PFSK-1 (cell line): ENCODE data around the gene HMGCLL1.

Source experiments
- FOXP2 ChIP-seq: optimal IDR thresholded peaks from 2 replicates; pipeline ENCODE3; 2011; ENCODE audit warnings: borderline replicate concordance, control low read depth, inconsistent platforms; ENCODE audit not compliant: insufficient read depth; ENCODE audit errors: extremely low read length, extremely low read depth
- POLR2AphosphoS5 ChIP-seq: IDR thresholded peaks from 2 replicates; pipeline ENCODE4 v1.6.1; 2012; ENCODE audit warnings: low read depth, mild to moderate bottlenecking, control low read depth, low read length, moderate library complexity
- SIN3A ChIP-seq: IDR thresholded peaks from 2 replicates; pipeline ENCODE4 v1.6.1; 2012; ENCODE audit warnings: mild to moderate bottlenecking, low read length, moderate library complexity, borderline replicate concordance; ENCODE audit not compliant: insufficient read depth
- TAF1 ChIP-seq: IDR thresholded peaks from 2 replicates; pipeline ENCODE4 v1.6.1; 2012; ENCODE audit warnings: low read length, control low read depth, borderline replicate concordance; ENCODE audit not compliant: insufficient read depth
- TF ChIP-seq, protein P1 (sequence below), 2 experiments: IDR thresholded peaks; 2 replicates each; pipeline versions ENCODE4 v1.6.1 to v1.8.0; 2011 to 2012; ENCODE audit warnings: low read depth in 2 of 2, low read length in 2 of 2, control low read depth in 1 of 2, inconsistent platforms in 1 of 2, mild to moderate bottlenecking in 1 of 2, moderate library complexity in 1 of 2; ENCODE audit not compliant: insufficient read depth in 1 of 2

HMGCLL1 gene

DNA sequence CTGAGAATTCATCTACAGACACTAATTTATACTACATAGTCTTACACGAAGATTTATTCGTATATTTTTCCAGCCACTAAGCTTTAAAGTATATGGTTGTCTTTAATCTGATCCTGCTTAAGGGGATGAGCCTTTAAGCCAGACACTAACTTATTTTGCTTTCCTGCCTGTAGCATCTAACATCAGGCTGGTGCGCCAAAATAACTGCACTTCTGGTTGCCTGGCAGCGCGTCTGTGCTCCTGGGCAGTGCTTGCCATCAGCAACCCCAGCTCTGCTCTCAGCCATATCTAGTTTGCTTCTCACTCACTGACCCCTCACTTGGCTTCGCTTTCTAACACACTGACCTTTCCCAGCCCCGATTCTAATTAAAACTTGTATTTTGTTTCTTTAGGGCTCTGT, 21.8 kb downstream of the HMGCLL1 start:
- TF ChIP-seq, protein P1, sequence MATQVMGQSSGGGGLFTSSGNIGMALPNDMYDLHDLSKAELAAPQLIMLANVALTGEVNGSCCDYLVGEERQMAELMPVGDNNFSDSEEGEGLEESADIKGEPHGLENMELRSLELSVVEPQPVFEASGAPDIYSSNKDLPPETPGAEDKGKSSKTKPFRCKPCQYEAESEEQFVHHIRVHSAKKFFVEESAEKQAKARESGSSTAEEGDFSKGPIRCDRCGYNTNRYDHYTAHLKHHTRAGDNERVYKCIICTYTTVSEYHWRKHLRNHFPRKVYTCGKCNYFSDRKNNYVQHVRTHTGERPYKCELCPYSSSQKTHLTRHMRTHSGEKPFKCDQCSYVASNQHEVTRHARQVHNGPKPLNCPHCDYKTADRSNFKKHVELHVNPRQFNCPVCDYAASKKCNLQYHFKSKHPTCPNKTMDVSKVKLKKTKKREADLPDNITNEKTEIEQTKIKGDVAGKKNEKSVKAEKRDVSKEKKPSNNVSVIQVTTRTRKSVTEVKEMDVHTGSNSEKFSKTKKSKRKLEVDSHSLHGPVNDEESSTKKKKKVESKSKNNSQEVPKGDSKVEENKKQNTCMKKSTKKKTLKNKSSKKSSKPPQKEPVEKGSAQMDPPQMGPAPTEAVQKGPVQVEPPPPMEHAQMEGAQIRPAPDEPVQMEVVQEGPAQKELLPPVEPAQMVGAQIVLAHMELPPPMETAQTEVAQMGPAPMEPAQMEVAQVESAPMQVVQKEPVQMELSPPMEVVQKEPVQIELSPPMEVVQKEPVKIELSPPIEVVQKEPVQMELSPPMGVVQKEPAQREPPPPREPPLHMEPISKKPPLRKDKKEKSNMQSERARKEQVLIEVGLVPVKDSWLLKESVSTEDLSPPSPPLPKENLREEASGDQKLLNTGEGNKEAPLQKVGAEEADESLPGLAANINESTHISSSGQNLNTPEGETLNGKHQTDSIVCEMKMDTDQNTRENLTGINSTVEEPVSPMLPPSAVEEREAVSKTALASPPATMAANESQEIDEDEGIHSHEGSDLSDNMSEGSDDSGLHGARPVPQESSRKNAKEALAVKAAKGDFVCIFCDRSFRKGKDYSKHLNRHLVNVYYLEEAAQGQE (IDR thresholded peaks at IDR 0.05; ENCODE audit: insufficient read depth in 1 of 2, low read depth in 2 of 2, low read length in 2 of 2): no peak
- TF ChIP-seq TAF1: no peak
- no peak for TF ChIP-seq FOXP2
- no peak for TF ChIP-seq SIN3A
- no peak for TF ChIP-seq POLR2AphosphoS5

DNA sequence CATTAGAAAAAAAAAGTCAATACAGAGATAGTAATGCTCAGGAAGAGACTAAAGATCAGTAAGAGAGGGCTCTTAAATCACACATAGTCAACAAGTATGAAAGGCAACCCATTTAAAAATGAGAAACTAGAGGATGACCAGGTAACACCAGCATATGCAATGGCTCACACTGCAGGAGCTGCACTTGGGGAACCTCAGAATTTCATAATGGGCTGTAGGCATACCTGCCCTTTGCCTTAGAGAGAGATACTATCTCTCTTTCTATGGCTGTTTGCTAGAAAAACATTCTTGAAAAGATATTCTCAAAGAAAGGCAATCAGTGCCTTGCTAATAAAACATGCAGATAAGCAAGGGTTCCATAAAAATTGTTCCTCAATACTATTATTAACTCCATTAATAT, 33.2 kb downstream of the HMGCLL1 start:
- TF ChIP-seq POLR2AphosphoS5 (no peak), TAF1 (no peak), FOXP2 (no peak), SIN3A (no peak)
- TF ChIP-seq, protein P1 (IDR thresholded peaks at IDR 0.05; ENCODE audit: insufficient read depth in 1 of 2, low read depth in 2 of 2, low read length in 2 of 2): no peak

DNA sequence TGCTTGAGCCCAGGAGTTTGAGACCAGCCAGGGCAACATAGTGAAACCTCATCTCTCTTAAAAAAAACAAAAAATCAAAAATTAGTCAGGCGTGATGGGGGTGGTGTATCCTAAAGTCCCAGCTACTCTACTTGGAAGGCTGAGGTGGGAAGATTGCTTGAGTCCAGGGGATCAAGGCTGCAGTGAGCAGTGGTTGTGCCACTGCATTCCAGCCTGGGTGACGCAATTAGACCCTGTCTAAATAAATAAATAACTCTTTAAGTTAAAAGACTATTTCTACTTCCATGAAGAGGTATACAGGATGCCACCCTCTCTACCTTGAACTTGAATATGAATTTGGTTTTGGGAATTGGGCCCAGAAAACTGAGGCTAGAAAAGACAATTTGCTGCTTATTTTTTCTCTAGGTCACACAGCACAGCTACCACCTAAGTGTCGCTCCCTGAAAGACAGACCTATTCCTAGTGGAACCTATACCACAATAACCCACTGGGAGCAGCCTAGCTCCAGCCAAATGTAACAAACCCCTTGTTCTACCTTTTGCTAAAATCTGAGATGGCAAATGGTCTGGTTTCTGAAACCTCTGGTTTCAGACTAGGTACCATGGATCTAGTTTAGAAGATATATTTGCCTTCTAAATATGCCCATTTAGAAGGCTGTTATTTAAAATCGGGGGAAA, 35.2 kb downstream of the HMGCLL1 start:
- no peak for TF ChIP-seq POLR2AphosphoS5
- TF ChIP-seq SIN3A: no peak
- TF ChIP-seq TAF1: no peak
- TF ChIP-seq FOXP2: no peak
- TF ChIP-seq, protein P1 (IDR thresholded peaks at IDR 0.05; ENCODE audit: insufficient read depth in 1 of 2, low read depth in 2 of 2, low read length in 2 of 2): no peak

DNA sequence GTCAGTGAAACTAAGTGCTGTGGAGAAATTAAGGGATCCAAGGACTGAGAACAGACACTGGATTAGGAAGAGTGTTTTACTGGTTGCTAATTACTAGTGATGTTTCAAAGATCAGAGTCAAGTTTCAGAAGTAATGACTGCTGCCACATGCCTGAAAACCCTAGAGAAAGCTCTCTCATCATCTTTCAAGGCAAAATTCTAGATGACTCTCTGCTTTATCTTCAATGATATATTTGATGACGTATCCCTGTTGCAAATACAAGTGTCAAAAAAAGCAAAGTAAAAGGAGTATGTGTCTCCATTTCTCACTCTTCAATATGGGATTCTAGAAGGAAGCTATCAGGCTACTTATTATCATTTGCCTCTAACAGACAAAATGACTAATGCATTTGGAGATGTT, 38.0 kb downstream of the HMGCLL1 start:
- TF ChIP-seq POLR2AphosphoS5 (no peak), SIN3A (no peak), FOXP2 (no peak)
- TF ChIP-seq, protein P1 (IDR thresholded peaks at IDR 0.05; ENCODE audit: insufficient read depth in 1 of 2, low read depth in 2 of 2, low read length in 2 of 2): no peak

DNA sequence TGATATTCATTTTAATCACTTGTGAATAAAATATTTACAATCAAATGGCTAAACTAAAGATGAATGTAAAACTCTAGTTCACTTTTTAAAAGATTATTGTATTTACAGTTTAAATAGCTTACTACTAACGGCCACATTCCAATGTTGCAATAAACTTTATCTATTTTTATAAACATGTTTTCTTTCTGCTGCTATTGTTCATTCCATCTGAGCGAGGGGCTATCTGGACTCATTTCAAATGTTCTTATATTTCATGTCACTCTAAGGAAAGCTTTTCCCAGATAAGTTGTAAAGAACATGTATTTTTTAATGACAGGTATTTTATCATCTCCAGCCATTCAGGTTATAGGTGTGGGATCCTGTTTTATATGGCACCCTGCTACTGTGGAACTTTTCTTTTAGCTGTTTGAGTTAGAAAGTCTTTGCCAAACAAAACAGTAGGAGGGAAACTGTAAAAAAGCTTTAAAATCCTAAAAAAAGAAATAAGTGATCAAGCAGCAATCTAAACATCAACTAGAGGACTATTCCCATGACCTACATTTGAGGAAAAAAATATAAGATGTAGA, 42.5 kb downstream of the HMGCLL1 start:
- TF ChIP-seq SIN3A (no peak), POLR2AphosphoS5 (no peak), TAF1 (no peak), FOXP2 (no peak)
- TF ChIP-seq, protein P1 (IDR thresholded peaks at IDR 0.05; ENCODE audit: insufficient read depth in 1 of 2, low read depth in 2 of 2, low read length in 2 of 2): no peak
